Hematopoietic multipotent progenitor cell treated with erythropoietin and hydrocortisone succinate and interleukin-3 and kit ligand, for 17 days (in vitro differentiated cells): Measurements from ENCODE around the gene PRR36.
"Not testable (repeated sequence)": the region's sequence is repeated elsewhere in the genome, so short reads cannot be mapped to it uniquely, and the experiment has no call there.

Experiments
- DNase-seq: peaks from one replicate; pipeline ENCODE4 v3.0.0-alpha.2; 2015; ENCODE audit warnings: low spot score

The PRR36 gene

GRCh38 chr19:7874076-7874896 is at the start of gene PRR36:
TSS of gene PRR36 (minus strand) at chr19:7874390. CDS start at chr19:7873689, 701 bp downstream.
- no peak for DNase-seq

GRCh38 chr19:7923295-7924191 is 49.4 kb upstream of the PRR36 start:
- DNase-seq: no peak

GRCh38 chr19:7922836-7923195 is 48.6 kb upstream of the PRR36 start:
- DNase-seq: no peak

- no peak for DNase-seq
Measured at GRCh38 chr19:7921967-7922835, 48.0 kb upstream of the PRR36 start.

- DNase-seq: no peak
Measured at GRCh38 chr19:7921302-7921966, 47.2 kb upstream of the PRR36 start.

- peak; percentile 98 for DNase-seq
Measured at GRCh38 chr19:7920519-7921301, 46.5 kb upstream of the PRR36 start.

- DNase-seq: peak; percentile 97
Measured at GRCh38 chr19:7919610-7920518, 45.7 kb upstream of the PRR36 start, which contains the start of gene SNAPC2. TSS of gene SNAPC2 (plus strand) at chr19:7920338. CDS start at chr19:7920367, 29 bp downstream.

- DNase-seq: no peak
Measured at GRCh38 chr19:7918615-7919421, 44.6 kb upstream of the PRR36 start.

- DNase-seq: not testable (repeated sequence)
Measured at GRCh38 chr19:7918062-7918614, 43.9 kb upstream of the PRR36 start.

GRCh38 chr19:7917267-7918061 is 43.3 kb upstream of the PRR36 start:
- peak; percentile 57 for DNase-seq

- no peak for DNase-seq
Measured at GRCh38 chr19:7916955-7917266, 42.7 kb upstream of the PRR36 start.

- DNase-seq: peak; percentile 21
Measured at GRCh38 chr19:7916103-7916954, 42.1 kb upstream of the PRR36 start.

- DNase-seq: no peak
Measured at GRCh38 chr19:7915250-7916102, 41.3 kb upstream of the PRR36 start.

- DNase-seq: no peak
Measured at GRCh38 chr19:7914598-7915045, 40.4 kb upstream of the PRR36 start, which contains the start of gene TGFBR3L. TSS of gene TGFBR3L (plus strand) at chr19:7914830.

GRCh38 chr19:7914099-7914498 is 39.9 kb upstream of the PRR36 start:
- no peak for DNase-seq

- DNase-seq: no peak
Measured at GRCh38 chr19:7913652-7914051, 39.5 kb upstream of the PRR36 start.
